G401 (cell line): Measurements from ENCODE around the gene GCH1. TPM values are rescaled to one million over a fixed set of nuclear protein-coding genes. Genes with fewer than 3 reads are reported as not detected.
A peak's percentile ranks its signal among the peaks of the same experiment; 100 is the strongest.
"Not testable (repeated sequence)": the region's sequence is repeated elsewhere in the genome, so short reads cannot be mapped to it uniquely, and the experiment has no call there.

Experiments
- DNase-seq: peaks from one replicate; pipeline ENCODE4 v3.0.0-alpha.2; 2015; ENCODE audit warnings: low spot score
- in situ Hi-C: cut with HindIII; loops from 2 replicates; pipeline ENCODE4 v1.10.0; 2016; ENCODE audit warnings: low sequenced_read_pairs, mixed read lengths
- total RNA-seq: library from RNA; depleted of rRNA; stranded (reverse); fragments of >200 nt; shearing (Covaris generic); gene quantifications from 2 replicates; pipeline ENCODE4 v1.2.3, GENCODE V29; 2014; rRNA removed

Gene GCH1
- total RNA-seq, 1 experiment from 2014 or later, result 9.1 TPM

DNA sequence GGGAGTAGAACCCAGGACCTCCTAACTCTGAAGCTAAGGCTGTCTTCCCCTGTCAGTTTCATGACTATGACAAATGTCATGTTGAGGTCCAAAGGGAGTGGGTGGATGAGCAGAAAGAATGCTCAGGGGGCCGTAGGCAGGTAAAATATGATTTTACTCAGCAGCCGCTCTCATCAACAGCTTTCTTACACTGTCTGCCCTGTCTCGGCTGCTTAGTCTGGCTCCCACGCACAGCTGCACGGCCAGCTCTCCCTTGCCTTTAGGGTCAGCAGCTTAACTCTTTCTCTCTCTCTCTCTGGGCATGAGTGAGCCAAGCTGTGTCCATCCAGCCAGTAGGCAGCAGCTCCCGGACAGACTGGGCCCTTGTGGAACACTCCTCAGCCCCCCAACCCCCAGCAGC lies 95.2 kb downstream of the GCH1 start:
- in situ Hi-C loops, result no loop called here

DNA sequence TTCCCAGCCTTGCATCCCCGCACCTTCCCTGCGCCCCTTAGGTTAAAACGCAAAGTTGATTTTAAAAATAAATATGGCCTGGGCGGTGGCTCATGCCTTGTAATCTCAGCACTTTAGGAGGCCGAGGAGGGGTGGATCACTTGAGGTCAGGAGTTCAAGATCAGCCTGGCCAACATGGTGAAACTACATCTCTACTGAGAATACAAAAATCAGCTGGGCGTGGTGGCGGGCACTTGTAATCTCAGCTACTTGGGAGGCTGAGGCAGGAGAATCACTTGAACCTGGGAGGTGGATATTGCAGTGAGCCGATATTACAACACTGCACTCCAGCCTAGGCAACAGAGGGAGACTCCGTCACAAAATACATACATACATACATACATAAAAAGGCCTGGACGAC lies 96.0 kb downstream of the GCH1 start:
- no peak for DNase-seq
- in situ Hi-C loops, result no loop called here

More for the DNA sequence above, 95.2 kb downstream of the GCH1 start:
- no peak for DNase-seq

DNA sequence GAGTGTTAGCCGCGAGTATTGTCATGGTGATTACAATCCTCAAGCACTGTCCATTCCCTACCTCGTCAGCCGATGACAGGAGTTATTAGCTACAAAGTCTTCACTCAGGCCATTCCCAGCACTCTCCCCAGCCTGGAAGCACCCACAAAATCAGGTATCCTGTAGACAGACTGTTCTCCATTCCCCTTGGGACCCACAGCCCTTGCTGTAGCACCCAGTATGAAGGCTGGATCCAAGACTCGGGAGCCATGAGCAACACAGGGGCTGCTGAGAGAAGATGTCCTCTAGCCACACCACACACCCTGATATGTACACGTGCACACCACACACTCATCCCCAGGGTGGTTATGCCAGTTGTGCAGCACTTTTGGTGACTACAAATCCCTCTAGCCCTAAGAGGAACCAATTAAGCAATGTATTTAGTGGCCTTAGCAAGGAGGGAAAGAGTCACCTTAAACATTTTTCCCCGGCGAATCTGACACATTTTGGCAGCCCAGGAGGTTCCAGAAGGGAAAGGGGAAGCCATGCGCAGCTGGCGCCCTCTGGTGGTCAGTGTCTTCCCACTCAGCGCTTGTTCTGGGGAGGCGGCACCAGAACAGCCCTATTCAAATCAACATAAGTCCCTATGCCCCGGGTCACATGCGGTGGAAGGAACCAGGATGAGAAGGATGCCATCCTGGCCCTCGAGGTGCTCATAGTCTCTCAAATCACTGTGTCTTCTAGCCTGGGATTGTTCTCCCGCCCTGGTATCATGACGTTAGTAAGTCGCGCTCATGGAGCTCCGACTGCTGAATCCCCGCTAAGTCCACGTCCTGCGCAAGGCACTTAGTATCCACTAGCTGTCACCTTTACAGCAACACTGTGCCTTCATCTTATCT lies 96.9 kb downstream of the GCH1 start:
- in situ Hi-C loops, result no loop called here

DNA sequence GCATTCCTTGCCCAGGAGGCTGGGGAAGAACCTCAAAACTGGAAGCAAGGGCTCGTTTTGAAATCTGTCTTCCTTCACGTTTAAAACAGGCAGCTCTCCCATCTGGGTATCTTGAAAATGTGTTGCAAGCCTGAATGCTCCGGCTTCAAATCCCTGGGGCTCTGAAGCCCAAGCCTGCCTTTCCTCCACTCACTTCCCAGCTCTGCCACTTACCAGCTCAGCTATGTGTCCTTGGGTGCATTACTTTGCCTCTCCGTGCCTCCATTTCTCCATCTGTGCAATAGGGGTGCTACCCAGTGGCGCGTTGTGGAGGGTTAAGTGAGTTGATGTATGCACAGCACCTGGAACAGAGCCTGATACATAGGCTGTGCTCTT lies 97.6 kb downstream of the GCH1 start:
- DNase-seq, result no peak
- in situ Hi-C loops, result no loop called here

More for the DNA sequence above, 96.9 kb downstream of the GCH1 start:
- peak; percentile 92 for DNase-seq

DNA sequence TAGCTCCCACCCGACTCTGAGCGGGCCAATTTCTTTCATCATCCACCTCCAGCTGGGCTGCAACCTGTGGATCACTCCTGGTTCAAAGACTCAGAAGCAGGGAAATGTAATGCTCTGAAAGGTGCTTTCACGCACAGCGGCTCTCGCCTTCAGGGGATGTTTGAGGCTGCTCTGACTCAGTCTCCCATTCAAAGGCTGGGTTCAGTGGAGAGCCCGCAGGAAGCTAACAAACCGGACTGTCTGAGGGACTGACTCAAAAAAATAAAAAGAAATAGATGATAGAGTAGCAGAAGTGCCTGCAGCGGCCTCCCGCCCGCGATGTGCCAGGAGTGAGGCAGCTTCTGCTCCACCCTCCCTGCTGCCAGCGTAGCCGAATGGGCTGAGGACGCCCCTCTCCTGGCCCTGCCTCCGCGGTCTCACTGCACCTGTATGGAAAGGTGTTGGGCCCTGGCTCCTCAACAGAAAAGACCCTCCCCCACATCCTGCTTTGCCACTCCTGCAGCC lies 98.0 kb downstream of the GCH1 start:
- DNase-seq, result no peak
- in situ Hi-C loops, result no loop called here

DNA sequence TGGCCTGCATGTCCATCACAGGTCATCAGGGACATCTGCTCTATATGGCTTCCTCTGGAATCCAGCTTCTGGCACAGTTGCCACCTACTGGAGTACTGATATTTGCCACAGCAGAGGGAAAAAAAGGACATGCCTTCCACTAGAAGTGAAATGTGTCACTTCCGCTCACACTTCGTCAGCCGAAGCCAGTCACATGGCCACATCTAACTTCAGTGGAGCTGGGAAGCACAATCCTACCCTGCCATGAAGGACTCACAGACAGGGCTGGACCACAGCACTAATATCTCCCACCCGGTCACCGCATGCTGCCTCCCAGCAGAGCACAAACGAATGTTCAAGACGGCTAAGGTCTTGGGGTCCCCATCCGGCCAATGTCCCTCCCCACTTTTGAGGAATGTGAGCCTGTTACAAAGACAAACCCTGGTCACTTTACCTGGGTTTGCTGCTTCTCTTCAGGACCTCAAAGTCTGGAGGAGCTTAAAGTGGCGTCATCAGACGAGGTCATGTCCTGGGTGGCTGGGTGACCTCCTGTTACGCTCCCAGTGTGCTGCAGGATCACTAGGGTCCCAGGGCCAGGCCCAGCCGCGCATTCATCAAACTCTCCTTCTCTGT lies 98.6 kb downstream of the GCH1 start:
- no peak for DNase-seq
- in situ Hi-C loops, result no loop called here

DNA sequence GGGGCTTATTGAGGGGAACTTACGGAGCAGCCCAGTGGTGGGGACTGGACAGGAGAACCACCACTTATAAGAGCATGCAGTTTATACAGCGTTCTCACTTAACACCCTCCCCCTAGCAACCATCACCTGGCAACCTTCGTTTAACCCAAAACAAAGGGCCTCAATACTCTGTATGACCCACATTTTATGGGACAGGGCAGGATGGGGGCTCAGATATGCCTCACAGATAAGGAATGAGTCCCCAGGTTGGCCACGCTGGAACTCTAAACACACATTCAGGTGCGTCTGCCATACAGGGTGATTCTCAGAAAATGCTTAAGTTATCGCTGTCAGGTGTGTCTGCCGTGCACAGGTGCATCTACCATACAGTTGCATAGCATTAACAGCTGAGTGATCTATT lies 99.2 kb downstream of the GCH1 start:
- in situ Hi-C loops, result no loop called here
- no peak for DNase-seq

DNA sequence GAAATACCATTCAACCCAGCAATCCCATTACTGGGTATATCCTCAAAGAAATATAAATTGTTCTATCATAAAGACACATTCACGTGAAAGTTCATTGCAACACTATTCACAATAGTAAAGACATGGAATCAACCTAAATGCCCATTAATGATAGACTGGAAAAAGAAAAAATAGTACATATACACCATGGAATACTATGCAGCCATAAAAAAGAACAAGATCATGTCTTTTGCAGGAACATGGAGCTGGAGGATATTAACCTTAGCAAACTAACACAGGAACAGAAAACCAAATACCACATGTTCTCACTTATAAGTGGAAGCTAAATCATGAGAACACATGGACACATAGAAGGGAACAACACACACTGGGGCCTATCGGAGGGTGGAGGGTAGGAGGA lies 101.1 kb downstream of the GCH1 start:
- in situ Hi-C loops, DNase-seq: not testable (repeated sequence)

DNA sequence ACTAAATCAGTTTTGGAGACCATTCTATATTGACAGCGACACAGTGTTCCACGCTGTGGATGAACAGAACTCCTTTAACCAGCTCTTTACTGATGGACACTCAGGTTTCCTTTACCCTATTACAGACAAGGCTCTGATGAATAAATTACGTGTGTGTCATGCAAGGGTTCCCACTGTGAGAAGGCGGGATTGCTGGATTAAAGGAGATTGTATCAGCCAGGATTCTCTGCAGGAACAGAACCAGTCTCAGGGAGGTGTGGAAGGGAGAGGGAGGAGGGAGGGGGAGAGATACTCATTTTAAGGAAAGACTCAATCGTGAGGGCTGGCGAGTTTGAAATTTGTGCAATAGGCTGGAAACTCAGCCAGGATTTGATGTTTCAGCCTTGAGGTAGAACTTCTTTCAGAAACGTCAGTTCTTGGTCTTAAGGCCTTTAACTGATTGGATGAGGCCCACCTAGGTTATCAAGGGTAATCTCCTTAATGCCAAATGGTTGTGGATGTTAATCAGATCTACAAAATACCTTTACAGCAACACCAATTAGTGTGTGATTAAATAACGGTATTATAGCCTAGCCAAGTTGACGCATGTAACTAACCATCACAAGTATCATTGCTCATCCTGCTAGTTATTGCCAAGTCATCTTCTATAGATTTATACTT lies 104.0 kb downstream of the GCH1 start:
- no peak for DNase-seq
- in situ Hi-C loops, result no loop called here

DNA sequence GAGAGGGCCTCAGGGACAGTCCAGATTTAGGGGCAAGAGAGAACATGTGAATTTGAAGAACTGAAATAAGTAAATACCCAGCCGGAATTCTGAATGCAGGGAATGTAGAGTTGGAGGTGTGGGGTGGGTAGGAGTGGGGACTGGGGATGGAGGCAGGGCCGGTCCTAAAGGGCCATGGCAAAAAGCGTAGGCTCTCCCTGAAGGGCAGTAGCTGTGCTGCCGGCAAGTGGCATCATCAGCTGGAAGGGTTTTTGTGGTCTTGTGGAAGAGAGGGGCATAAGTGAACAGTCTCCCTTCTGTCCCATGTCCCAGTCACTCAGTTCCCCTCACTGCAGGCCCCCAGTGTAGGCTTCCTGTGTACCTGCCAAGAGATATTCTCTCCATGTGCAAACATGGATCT lies 104.6 kb downstream of the GCH1 start:
- no peak for DNase-seq
- in situ Hi-C loops, result no loop called here

DNA sequence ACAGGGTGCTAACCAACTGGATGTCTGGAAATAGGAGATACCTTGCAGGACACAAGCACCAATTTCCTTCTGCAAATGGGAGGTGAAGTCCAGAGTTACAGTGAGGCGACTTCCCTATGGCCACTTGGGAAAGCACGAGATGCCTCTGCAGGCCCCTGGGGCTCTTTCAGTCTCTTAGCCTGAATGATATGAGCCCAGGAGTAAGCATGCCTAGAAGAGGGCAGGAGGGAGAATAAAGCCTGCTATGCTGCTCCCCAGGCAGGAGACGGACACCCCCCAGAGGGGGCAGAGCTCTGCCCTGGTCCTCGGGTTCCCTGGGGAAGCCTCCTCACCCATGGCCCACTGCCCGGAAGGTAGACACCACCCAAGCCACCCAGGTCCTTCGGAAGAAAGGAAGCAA lies 105.1 kb downstream of the GCH1 start:
- DNase-seq, result no peak
- in situ Hi-C loops, result no loop called here

DNA sequence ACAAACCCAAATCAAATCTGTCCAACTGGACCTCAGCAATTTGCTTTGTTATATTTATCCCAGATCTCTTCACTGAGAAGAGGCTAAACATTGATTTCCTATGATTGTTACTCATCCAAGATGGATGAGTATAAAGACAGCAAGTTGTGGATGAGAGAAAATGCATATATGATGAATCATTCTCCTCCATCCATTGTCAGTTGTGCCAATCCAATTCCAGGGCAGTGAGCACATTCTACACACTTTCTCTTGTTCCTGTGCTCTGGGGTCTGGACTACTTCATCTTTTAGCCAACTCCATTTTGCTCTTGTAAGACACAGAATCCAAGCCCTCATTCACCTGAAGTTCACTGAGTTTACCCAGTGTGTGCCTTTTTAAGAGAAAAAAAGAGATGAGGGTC lies 105.7 kb downstream of the GCH1 start:
- in situ Hi-C loops, result no loop called here
- DNase-seq, result no peak

DNA sequence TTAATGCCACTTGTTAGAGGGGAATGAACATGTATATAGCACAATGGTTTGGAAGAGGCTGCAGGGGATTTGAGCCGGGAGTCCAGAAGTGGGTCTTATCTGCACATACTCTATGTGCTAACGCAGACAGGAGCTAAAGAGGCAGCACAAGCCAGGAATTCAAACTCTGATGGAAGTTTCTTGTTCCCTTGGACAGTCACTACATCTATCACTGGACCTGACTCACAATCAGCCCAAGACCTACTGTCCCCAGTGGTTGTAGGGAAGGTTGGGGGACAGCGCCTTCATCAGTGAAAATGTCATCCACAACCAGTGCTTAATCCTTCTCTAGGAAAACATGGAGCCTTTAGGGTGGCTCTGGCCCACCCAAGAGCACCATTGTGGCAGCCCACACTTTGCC lies 107.8 kb downstream of the GCH1 start:
- no peak for DNase-seq
- in situ Hi-C loops, result loop anchor here (5.0 kb wide), 1 partner anchor 37 kb away; no protein-coding TSS in a partner anchor

DNA sequence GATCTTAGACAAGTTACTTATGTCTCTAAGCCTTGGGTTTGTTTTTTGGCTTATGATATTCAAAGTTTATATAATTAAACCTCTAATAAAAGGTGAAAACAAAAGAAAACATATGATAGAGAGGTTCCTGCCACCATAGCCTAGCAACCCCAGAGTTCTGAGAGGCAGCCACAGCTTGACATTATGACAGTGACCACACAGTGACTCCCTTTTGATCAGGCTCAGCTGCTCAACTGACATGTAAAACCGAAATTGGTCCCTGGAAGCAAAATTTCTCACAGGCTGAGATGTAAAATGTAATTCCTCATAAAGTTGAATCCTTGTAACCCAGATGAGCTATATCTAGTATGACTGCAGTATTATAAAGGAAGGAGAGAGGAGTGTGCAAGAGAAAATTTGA lies 108.5 kb downstream of the GCH1 start:
- DNase-seq, result no peak
- in situ Hi-C loops, result loop anchor here (5.0 kb wide), 1 partner anchor 37 kb away; no protein-coding TSS in a partner anchor

DNA sequence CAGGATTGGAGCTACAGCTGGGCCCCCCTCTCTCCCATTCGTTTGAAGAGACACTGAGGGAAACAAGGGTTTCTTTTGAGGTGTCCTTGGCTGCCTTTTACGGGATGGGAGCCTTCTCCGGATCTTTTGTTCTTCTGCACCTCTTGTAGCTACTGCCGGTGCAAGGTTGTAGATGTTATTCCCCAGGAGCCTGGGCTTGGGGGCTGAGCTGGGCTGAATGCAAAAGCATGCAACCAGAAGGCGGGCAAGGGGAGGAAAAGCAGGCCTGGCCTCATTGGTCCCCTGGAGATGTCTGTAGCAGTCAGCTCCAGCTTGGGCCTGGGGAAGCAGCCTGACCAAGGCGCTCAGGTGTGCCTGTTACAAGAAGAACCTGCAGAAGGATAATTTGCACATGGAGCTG lies 110.3 kb downstream of the GCH1 start:
- DNase-seq, result no peak
- in situ Hi-C loops, result loop anchor here (5.0 kb wide), 1 partner anchor 35 kb away; no protein-coding TSS in a partner anchor

Other genes with a start within 250 kb of the GCH1 start
- gene WDHD1, start 124.3 kb upstream of the GCH1 start, total RNA-seq, result 14.8 and 20.7 TPM in 2 replicates
- 8.0 and 12.8 TPM in 2 replicates for gene SOCS4, start 124.4 kb upstream of the GCH1 start, total RNA-seq
- 17.6 and 33.1 TPM in 2 replicates for gene MAPK1IP1L, start 148.8 kb upstream of the GCH1 start, total RNA-seq
- gene LGALS3, start 226.4 kb upstream of the GCH1 start, total RNA-seq, result 207 and 236 TPM in 2 replicates